ENCODE data around the gene NECTIN2. TPM values are rescaled to one million over a fixed set of nuclear protein-coding genes. Genes with fewer than 3 reads are reported as not detected.
A peak's percentile ranks its signal among the peaks of the same experiment; 100 is the strongest.

Gene NECTIN2
- polyA plus RNA-seq, 2 of the 4 experiments (the other 2 are of a cell fraction): 69.4 to 89.6 TPM

DNA sequence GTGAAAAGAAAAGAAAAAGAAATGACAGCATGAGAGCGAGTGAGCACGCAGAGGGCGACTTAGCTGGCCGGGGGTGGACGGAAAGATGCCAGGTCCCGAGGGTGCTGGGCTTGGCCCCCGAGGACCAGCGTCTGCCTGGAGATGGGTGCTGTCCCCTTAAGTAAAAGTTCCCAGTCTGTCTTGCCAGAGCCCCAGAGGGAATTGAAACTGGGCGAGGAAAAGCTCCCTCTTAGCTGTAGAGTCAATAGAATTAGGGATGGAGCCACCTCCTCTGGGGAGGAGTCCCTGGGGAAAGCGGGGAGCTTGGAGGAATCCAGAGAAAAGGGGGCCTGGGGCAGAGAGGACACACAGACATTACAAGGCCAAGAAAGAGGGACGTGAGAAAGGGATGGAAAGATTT is 23.9 kb upstream of the NECTIN2 start:
- no peak overlapping the region for H3K4me2 ChIP-seq
- peaks cover 12% of the 10 kb centered on the region; the same call in 2 of the 3 replicates for H3K4me1 ChIP-seq
- TF ChIP-seq RFX5 (IDR thresholded peaks at IDR 0.05) (no peak), KDM5A (IDR thresholded peaks at IDR 0.05) (no peak), RARB (CRISPR knock-in tag; IDR thresholded peaks at IDR 0.05) (no peak), CHD4 (IDR thresholded peaks at IDR 0.05; ENCODE audit: borderline replicate concordance) (no peak), HEYL (CRISPR knock-in tag; IDR thresholded peaks at IDR 0.05) (no peak), TFCP2L1 (CRISPR knock-in tag; IDR thresholded peaks at IDR 0.05) (no peak), CBX2 (IDR thresholded peaks at IDR 0.05; ENCODE audit: borderline replicate concordance, low read depth) (no peak), RNF2 (IDR thresholded peaks at IDR 0.05; ENCODE audit: borderline replicate concordance, low read depth) (no peak), HOXB13 (CRISPR knock-in tag; IDR thresholded peaks at IDR 0.05; ENCODE audit: low read depth) (no peak), FOXS1 (CRISPR knock-in tag; IDR thresholded peaks at IDR 0.05) (no peak), NPAS2 (CRISPR knock-in tag; IDR thresholded peaks at IDR 0.05; ENCODE audit: borderline replicate concordance) (no peak), MYC (IDR thresholded peaks at IDR 0.05; ENCODE audit: borderline replicate concordance, low read length) (no peak), HOXA7 (CRISPR knock-in tag; IDR thresholded peaks at IDR 0.05) (no peak), BHLHE40 (IDR thresholded peaks at IDR 0.05; ENCODE audit: low read depth, low read length) (no peak)
- TF ChIP-seq, protein P1, sequence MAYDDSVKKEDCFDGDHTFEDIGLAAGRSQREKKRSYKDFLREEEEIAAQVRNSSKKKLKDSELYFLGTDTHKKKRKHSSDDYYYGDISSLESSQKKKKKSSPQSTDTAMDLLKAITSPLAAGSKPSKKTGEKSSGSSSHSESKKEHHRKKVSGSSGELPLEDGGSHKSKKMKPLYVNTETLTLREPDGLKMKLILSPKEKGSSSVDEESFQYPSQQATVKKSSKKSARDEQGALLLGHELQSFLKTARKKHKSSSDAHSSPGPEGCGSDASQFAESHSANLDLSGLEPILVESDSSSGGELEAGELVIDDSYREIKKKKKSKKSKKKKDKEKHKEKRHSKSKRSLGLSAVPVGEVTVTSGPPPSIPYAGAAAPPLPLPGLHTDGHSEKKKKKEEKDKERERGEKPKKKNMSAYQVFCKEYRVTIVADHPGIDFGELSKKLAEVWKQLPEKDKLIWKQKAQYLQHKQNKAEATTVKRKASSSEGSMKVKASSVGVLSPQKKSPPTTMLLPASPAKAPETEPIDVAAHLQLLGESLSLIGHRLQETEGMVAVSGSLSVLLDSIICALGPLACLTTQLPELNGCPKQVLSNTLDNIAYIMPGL (CRISPR knock-in tag; IDR thresholded peaks at IDR 0.05; ENCODE audit: borderline replicate concordance): no peak
- TF ChIP-seq, protein P2, sequence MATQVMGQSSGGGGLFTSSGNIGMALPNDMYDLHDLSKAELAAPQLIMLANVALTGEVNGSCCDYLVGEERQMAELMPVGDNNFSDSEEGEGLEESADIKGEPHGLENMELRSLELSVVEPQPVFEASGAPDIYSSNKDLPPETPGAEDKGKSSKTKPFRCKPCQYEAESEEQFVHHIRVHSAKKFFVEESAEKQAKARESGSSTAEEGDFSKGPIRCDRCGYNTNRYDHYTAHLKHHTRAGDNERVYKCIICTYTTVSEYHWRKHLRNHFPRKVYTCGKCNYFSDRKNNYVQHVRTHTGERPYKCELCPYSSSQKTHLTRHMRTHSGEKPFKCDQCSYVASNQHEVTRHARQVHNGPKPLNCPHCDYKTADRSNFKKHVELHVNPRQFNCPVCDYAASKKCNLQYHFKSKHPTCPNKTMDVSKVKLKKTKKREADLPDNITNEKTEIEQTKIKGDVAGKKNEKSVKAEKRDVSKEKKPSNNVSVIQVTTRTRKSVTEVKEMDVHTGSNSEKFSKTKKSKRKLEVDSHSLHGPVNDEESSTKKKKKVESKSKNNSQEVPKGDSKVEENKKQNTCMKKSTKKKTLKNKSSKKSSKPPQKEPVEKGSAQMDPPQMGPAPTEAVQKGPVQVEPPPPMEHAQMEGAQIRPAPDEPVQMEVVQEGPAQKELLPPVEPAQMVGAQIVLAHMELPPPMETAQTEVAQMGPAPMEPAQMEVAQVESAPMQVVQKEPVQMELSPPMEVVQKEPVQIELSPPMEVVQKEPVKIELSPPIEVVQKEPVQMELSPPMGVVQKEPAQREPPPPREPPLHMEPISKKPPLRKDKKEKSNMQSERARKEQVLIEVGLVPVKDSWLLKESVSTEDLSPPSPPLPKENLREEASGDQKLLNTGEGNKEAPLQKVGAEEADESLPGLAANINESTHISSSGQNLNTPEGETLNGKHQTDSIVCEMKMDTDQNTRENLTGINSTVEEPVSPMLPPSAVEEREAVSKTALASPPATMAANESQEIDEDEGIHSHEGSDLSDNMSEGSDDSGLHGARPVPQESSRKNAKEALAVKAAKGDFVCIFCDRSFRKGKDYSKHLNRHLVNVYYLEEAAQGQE (IDR thresholded peaks at IDR 0.05): no peak
- TF ChIP-seq, protein P3, sequence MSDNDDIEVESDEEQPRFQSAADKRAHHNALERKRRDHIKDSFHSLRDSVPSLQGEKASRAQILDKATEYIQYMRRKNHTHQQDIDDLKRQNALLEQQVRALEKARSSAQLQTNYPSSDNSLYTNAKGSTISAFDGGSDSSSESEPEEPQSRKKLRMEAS (IDR thresholded peaks at IDR 0.05): no peak
- TF ChIP-seq, protein P4, sequence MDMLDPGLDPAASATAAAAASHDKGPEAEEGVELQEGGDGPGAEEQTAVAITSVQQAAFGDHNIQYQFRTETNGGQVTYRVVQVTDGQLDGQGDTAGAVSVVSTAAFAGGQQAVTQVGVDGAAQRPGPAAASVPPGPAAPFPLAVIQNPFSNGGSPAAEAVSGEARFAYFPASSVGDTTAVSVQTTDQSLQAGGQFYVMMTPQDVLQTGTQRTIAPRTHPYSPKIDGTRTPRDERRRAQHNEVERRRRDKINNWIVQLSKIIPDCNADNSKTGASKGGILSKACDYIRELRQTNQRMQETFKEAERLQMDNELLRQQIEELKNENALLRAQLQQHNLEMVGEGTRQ (IDR thresholded peaks at IDR 0.05): no peak
- CTCF ChIA-PET: interaction anchor here (0.8 to 4.9 kb wide), 9 partner anchors 9 to 251 kb away, joined by 3 to 25 read pairs (median 4); partner anchors contain the start of gene BCAM
- ATAC-seq (no peak), DNase-seq (ENCODE audit: low read depth in 1 of 2, low spot score in 1 of 2) (no peak), FAIRE-seq (no peak)
- POLR2A ChIA-PET: no interaction called here
- H3K9me3 ChIP-seq: no peaks in the 10 kb centered on the region
- no peak overlapping the region for H3K27ac ChIP-seq
- 71% methylated on average over 11 of the region's 11 CpGs for WGBS (ENCODE audit: missing lambda C conversion rate)
- no peak overlapping the region for H3K4me3 ChIP-seq

DNA sequence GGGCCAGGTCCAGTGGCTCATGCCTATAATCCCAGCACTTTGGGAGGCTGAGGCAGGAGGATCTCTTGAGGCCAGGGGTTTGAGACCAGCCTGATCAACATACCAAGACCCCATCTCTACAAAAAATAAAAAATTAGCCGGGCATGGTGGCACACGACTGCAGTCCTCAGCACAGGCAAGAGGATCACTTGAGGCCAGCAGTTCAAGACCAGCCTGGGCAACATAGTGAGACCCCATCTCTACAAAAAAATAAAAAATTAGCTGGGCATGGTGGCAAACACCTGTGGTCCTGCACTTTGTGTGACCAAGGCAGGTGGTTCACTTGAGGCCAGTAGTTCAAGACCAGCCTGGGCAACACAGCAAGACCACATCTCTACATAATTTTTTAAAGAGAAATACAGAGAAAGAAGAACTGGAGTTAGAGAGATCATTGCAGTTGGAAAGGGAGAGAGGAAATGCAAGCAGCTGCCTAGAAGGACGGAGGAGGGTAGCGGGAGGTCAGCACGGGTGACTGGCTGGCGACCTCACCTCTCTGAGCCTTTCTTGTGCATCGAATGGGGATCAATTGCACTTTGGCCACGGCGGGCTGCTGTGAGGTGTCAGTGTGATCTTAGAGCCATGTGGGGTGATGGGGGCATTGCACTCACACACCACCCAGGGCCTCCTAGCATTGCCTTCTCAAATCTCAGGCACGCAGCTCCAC is 23.3 kb upstream of the NECTIN2 start:
- 83% methylated on average over 10 of the region's 10 CpGs for WGBS (ENCODE audit: missing lambda C conversion rate)
- DNase-seq (ENCODE audit: low read depth in 1 of 2, low spot score in 1 of 2) (no peak), FAIRE-seq (no peak), ATAC-seq (peak; percentile 19 to 35; a peak in 4 of 6 replicates)
- peaks cover 12% of the 10 kb centered on the region; the same call in 2 of the 3 replicates for H3K4me1 ChIP-seq
- no peak overlapping the region for H3K4me2 ChIP-seq
- H3K4me3 ChIP-seq: no peak overlapping the region
- no peaks in the 10 kb centered on the region for H3K9me3 ChIP-seq
- H3K27ac ChIP-seq: peak overlapping the region in 1 of 2 experiments; percentile 32; a peak in 1 of 6 replicates
- ChIA-PET CTCF (interaction anchor here (0.6 to 4.9 kb wide), 19 partner anchors 9 to 252 kb away, joined by 3 to 25 read pairs (median 4); partner anchors contain the start of genes BCAM and NECTIN2), POLR2A (interaction anchor here (0.8 to 1.0 kb wide), 2 partner anchors 22 to 216 kb away, joined by 3 to 4 read pairs; no protein-coding TSS in a partner anchor)
- TF ChIP-seq HOXB13 (CRISPR knock-in tag; IDR thresholded peaks at IDR 0.05; ENCODE audit: low read depth): no peak
- TF ChIP-seq, protein P1 (CRISPR knock-in tag; IDR thresholded peaks at IDR 0.05; ENCODE audit: borderline replicate concordance): no peak
- TF ChIP-seq NPAS2 (CRISPR knock-in tag; IDR thresholded peaks at IDR 0.05; ENCODE audit: borderline replicate concordance): no peak
- no peak for TF ChIP-seq NR3C1 (IDR thresholded peaks at IDR 0.05)
- no peak for TF ChIP-seq EHMT2 (IDR thresholded peaks at IDR 0.05; ENCODE audit: low read depth)
- TF ChIP-seq, protein P5, sequence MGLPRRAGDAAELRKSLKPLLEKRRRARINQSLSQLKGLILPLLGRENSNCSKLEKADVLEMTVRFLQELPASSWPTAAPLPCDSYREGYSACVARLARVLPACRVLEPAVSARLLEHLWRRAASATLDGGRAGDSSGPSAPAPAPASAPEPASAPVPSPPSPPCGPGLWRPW (IDR thresholded peaks at IDR 0.05): no peak
- TF ChIP-seq CEBPB (IDR thresholded peaks at IDR 0.05): no peak
- TF ChIP-seq, protein P6, sequence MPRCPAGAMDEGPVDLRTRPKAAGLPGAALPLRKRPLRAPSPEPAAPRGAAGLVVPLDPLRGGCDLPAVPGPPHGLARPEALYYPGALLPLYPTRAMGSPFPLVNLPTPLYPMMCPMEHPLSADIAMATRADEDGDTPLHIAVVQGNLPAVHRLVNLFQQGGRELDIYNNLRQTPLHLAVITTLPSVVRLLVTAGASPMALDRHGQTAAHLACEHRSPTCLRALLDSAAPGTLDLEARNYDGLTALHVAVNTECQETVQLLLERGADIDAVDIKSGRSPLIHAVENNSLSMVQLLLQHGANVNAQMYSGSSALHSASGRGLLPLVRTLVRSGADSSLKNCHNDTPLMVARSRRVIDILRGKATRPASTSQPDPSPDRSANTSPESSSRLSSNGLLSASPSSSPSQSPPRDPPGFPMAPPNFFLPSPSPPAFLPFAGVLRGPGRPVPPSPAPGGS (IDR thresholded peaks at IDR 0.05): no peak
- TF ChIP-seq EHF (CRISPR knock-in tag; IDR thresholded peaks at IDR 0.05): no peak
- TF ChIP-seq POLR2A (IDR thresholded peaks at IDR 0.05; ENCODE audit: low read length): no peak
- no peak for TF ChIP-seq KDM1A (IDR thresholded peaks at IDR 0.05; ENCODE audit: low read depth)
- no peak for TF ChIP-seq BHLHE40 (IDR thresholded peaks at IDR 0.05; ENCODE audit: low read depth, low read length)
